Measurements from ENCODE around the gene SCGN. TPM values are rescaled to one million over a fixed set of nuclear protein-coding genes. Genes with fewer than 3 reads are reported as not detected.

Gene SCGN
- total and polyA plus RNA-seq, 2 donors = 0.90 to 2.1 TPM

DNA sequence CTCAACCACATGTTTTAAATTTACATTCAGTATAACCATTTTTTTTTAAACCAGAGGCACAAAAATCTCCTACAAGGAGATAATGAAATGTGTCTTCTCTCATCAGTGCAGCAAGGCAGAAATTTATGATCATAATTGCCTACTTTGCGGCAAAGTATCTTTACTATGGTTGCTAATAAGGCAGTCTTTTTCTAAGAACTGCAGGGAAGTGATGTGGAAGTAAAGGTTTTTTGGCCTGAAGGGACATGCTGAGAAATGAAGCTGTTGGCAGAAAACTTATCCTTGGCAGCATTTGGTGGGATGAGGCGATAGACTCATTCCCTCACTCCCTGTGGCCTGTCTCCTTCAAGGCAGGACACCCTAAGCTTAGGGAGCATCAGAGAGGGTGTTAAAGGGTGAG is 48.7 kb downstream of the SCGN start:
- WGBS = 93% methylated on average over 2 of the region's 2 CpGs

DNA sequence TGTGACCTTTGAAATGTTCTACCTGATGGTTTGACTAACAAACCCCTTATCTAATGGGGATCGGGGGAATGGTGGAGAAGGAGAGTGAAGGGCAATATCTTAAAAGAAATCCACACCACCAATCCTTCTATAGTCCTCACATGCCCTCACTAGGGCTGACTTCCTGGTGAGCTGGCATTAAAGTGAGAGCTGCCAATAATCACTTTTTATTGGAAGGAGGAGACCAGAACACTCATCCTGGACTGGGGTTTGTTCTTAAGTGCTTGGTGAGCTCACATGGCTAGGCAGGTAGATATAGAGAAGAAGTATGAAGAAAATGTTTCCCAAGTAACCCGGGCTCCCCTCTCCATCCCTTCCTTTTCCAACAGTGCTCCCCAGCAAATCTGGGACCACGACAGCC is 49.8 kb downstream of the SCGN start:
- 98% methylated on average over 3 of the region's 3 CpGs for WGBS
- H3K4me1 ChIP-seq (ENCODE audit: control insufficient read depth in 2 of 2, insufficient read depth in 2 of 2, low read length in 2 of 2) = no peaks in the 10 kb centered on the region

More for the DNA sequence above, 48.7 kb downstream of the SCGN start:
- Histone ChIP-seq H3K9me3 (ENCODE audit: control insufficient read depth in 2 of 2, insufficient read depth in 1 of 2, low read length in 1 of 2) (no peaks in the 10 kb centered on the region), H3K27ac (ENCODE audit: low read depth in 1 of 2, low read length in 1 of 2) (no peak overlapping the region), H3K36me3 (ENCODE audit: control insufficient read depth in 2 of 2, insufficient read depth in 2 of 2, low read length in 1 of 2) (no peaks in the 10 kb centered on the region), H3K4me3 (ENCODE audit: low read length in 2 of 2) (no peak overlapping the region), H3K4me1 (ENCODE audit: control insufficient read depth in 2 of 2, insufficient read depth in 2 of 2, low read length in 2 of 2) (no peaks in the 10 kb centered on the region), H3K27me3 (ENCODE audit: control insufficient read depth in 2 of 2, insufficient read depth in 1 of 2, low read length in 1 of 2) (no peaks in the 10 kb centered on the region)
- no peak for DNase-seq (ENCODE audit: low read depth in 6 of 9, low spot score in 9 of 9)

DNA sequence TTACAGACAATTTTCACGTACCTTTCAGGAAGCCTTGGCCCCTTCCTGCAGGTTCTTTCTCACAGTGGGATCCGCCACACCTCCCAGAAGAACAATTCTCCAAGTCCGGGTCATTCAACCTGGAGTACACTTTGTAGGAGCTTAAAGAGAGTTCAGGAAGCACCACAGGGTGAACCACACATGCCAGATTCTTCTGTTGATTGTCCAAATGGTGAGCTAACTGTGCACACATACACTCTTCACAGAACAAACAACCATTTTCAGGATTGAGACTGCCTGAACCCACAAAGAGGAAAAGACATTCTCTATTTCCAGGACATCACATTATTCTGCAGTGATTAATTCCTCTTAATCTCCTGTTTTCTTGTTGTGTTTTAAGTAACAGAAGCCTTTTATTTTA is 51.0 kb downstream of the SCGN start:
- no peak overlapping the region for H3K4me3 ChIP-seq (ENCODE audit: low read length in 2 of 2)
- no peak for DNase-seq (ENCODE audit: low read depth in 6 of 9, low spot score in 9 of 9)
- WGBS = 89% methylated on average over 3 of the region's 3 CpGs
- no peak overlapping the region for H3K27ac ChIP-seq (ENCODE audit: low read depth in 1 of 2, low read length in 1 of 2)
- H3K9me3 ChIP-seq (ENCODE audit: control insufficient read depth in 2 of 2, insufficient read depth in 1 of 2, low read length in 1 of 2) = no peaks in the 10 kb centered on the region
- H3K4me1 ChIP-seq (ENCODE audit: control insufficient read depth in 2 of 2, insufficient read depth in 2 of 2, low read length in 2 of 2) = no peaks in the 10 kb centered on the region
- H3K36me3 ChIP-seq (ENCODE audit: control insufficient read depth in 2 of 2, insufficient read depth in 2 of 2, low read length in 1 of 2) = no peaks in the 10 kb centered on the region
- H3K27me3 ChIP-seq (ENCODE audit: control insufficient read depth in 2 of 2, insufficient read depth in 1 of 2, low read length in 1 of 2) = no peaks in the 10 kb centered on the region

More for the DNA sequence above, 49.8 kb downstream of the SCGN start:
- Histone ChIP-seq H3K27ac (ENCODE audit: low read depth in 1 of 2, low read length in 1 of 2) (no peak overlapping the region), H3K27me3 (ENCODE audit: control insufficient read depth in 2 of 2, insufficient read depth in 1 of 2, low read length in 1 of 2) (no peaks in the 10 kb centered on the region), H3K9me3 (ENCODE audit: control insufficient read depth in 2 of 2, insufficient read depth in 1 of 2, low read length in 1 of 2) (no peaks in the 10 kb centered on the region), H3K36me3 (ENCODE audit: control insufficient read depth in 2 of 2, insufficient read depth in 2 of 2, low read length in 1 of 2) (no peaks in the 10 kb centered on the region), H3K4me3 (ENCODE audit: low read length in 2 of 2) (no peak overlapping the region)
- DNase-seq (ENCODE audit: low read depth in 6 of 9, low spot score in 9 of 9) = no peak

DNA sequence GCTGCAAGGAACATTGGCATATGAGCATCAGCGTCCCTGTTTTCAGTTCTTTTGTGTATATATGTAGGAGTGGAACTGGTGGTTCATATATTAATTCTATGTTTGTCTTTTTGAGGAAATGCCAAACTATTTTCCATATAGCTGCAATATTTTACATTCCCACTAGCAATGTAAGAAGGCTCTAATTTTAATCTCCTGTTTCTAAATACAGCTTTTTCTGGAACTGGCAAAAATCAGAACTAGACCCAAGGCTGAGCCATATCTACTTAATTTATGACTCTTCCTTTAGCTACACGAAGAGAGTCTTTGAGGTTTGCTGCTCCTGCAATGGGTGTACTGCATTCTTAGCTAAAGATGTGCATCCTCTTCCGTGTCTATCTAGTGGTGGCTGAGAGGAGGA is 52.0 kb downstream of the SCGN start:
- WGBS = 71% methylated on average over 3 of the region's 3 CpGs
- no peak overlapping the region for H3K27ac ChIP-seq (ENCODE audit: low read depth in 1 of 2, low read length in 1 of 2)
- H3K36me3 ChIP-seq (ENCODE audit: control insufficient read depth in 2 of 2, insufficient read depth in 2 of 2, low read length in 1 of 2) = no peaks in the 10 kb centered on the region
- DNase-seq (ENCODE audit: low read depth in 6 of 9, low spot score in 9 of 9) = no peak
- H3K4me1 ChIP-seq (ENCODE audit: control insufficient read depth in 2 of 2, insufficient read depth in 2 of 2, low read length in 2 of 2) = no peaks in the 10 kb centered on the region
- no peak overlapping the region for H3K4me3 ChIP-seq (ENCODE audit: low read length in 2 of 2)
- H3K9me3 ChIP-seq (ENCODE audit: control insufficient read depth in 2 of 2, insufficient read depth in 1 of 2, low read length in 1 of 2) = no peaks in the 10 kb centered on the region
- no peaks in the 10 kb centered on the region for H3K27me3 ChIP-seq (ENCODE audit: control insufficient read depth in 2 of 2, insufficient read depth in 1 of 2, low read length in 1 of 2)

- H3K27ac ChIP-seq (ENCODE audit: low read depth in 1 of 2, low read length in 1 of 2) = no peak overlapping the region
- no peak for DNase-seq (ENCODE audit: low read depth in 6 of 9, low spot score in 9 of 9)
- WGBS = 83% methylated on average over 6 of the region's 6 CpGs
- no peaks in the 10 kb centered on the region for H3K27me3 ChIP-seq (ENCODE audit: control insufficient read depth in 2 of 2, insufficient read depth in 1 of 2, low read length in 1 of 2)
- no peaks in the 10 kb centered on the region for H3K9me3 ChIP-seq (ENCODE audit: control insufficient read depth in 2 of 2, insufficient read depth in 1 of 2, low read length in 1 of 2)
- no peaks in the 10 kb centered on the region for H3K36me3 ChIP-seq (ENCODE audit: control insufficient read depth in 2 of 2, insufficient read depth in 2 of 2, low read length in 1 of 2)
- H3K4me3 ChIP-seq (ENCODE audit: low read length in 2 of 2) = no peak overlapping the region
- H3K4me1 ChIP-seq (ENCODE audit: control insufficient read depth in 2 of 2, insufficient read depth in 2 of 2, low read length in 2 of 2) = no peaks in the 10 kb centered on the region
Observed at GRCh38 chr6:25706314-25707014, 54.4 kb downstream of the SCGN start.

GRCh38 chr6:25709761-25710160 is 57.7 kb downstream of the SCGN start:
- 97% methylated on average over 10 of the region's 10 CpGs for WGBS

DNA sequence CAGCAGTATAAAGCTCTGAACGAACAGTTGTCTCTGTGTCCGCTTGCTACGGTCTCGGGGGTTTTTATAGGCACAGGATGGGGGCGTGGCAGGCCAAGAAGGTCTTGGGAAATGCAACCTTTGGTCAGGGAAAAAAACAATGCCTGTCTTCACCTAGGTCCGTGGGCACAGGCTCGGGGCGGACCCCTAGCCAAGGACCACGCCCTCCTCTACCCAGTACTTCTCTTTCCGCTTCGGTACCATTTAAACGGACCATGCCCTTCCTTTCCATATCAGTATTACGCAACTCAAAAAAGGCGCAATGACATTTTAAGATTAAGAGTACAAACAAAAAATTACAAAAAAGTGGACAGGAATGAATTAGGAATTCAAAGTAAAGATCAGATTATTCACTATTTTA is 58.3 kb downstream of the SCGN start:
- Histone ChIP-seq H3K9me3 (ENCODE audit: control insufficient read depth in 2 of 2, insufficient read depth in 1 of 2, low read length in 1 of 2) (no peaks in the 10 kb centered on the region), H3K4me1 (ENCODE audit: control insufficient read depth in 2 of 2, insufficient read depth in 2 of 2, low read length in 2 of 2) (no peaks in the 10 kb centered on the region), H3K27ac (ENCODE audit: low read depth in 1 of 2, low read length in 1 of 2) (no peak overlapping the region), H3K36me3 (ENCODE audit: control insufficient read depth in 2 of 2, insufficient read depth in 2 of 2, low read length in 1 of 2) (no peaks in the 10 kb centered on the region), H3K27me3 (ENCODE audit: control insufficient read depth in 2 of 2, insufficient read depth in 1 of 2, low read length in 1 of 2) (no peaks in the 10 kb centered on the region), H3K4me3 (ENCODE audit: low read length in 2 of 2) (no peak overlapping the region)
- DNase-seq (ENCODE audit: low read depth in 6 of 9, low spot score in 9 of 9) = no peak
- 89% methylated on average over 14 of the region's 14 CpGs for WGBS

More at GRCh38 chr6:25709761-25710160, 57.7 kb downstream of the SCGN start:
- no peaks in the 10 kb centered on the region for H3K9me3 ChIP-seq (ENCODE audit: control insufficient read depth in 2 of 2, insufficient read depth in 1 of 2, low read length in 1 of 2)
- H3K27ac ChIP-seq (ENCODE audit: low read depth in 1 of 2, low read length in 1 of 2) = no peak overlapping the region
- no peaks in the 10 kb centered on the region for H3K27me3 ChIP-seq (ENCODE audit: control insufficient read depth in 2 of 2, insufficient read depth in 1 of 2, low read length in 1 of 2)
- no peak for DNase-seq (ENCODE audit: low read depth in 6 of 9, low spot score in 9 of 9)
- H3K36me3 ChIP-seq (ENCODE audit: control insufficient read depth in 2 of 2, insufficient read depth in 2 of 2, low read length in 1 of 2) = no peaks in the 10 kb centered on the region
- H3K4me1 ChIP-seq (ENCODE audit: control insufficient read depth in 2 of 2, insufficient read depth in 2 of 2, low read length in 2 of 2) = no peaks in the 10 kb centered on the region
- H3K4me3 ChIP-seq (ENCODE audit: low read length in 2 of 2) = no peak overlapping the region

DNA sequence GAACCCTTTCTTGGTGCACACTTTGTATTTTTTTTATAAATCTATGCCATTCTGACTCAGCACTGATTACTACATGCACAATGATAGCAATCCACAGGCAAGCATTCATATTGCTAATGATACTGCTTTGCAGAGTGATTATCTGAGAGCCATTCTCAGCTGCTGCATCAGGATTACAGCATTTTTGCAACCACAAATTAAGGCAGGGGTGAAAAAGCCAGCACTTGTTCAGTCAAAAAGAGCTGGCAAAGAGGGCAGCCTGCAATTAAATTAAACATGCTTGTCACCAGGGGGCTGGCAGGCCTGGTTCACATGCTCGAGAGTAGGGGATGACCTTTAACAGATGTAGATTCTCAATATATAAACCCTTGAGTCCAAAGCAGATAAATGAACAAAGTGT is 61.8 kb downstream of the SCGN start:
- Histone ChIP-seq H3K27ac (ENCODE audit: low read depth in 1 of 2, low read length in 1 of 2) (no peak overlapping the region), H3K4me3 (ENCODE audit: low read length in 2 of 2) (no peak overlapping the region), H3K4me1 (ENCODE audit: control insufficient read depth in 2 of 2, insufficient read depth in 2 of 2, low read length in 2 of 2) (no peaks in the 10 kb centered on the region), H3K36me3 (ENCODE audit: control insufficient read depth in 2 of 2, insufficient read depth in 2 of 2, low read length in 1 of 2) (no peaks in the 10 kb centered on the region), H3K27me3 (ENCODE audit: control insufficient read depth in 2 of 2, insufficient read depth in 1 of 2, low read length in 1 of 2) (no peaks in the 10 kb centered on the region), H3K9me3 (ENCODE audit: control insufficient read depth in 2 of 2, insufficient read depth in 1 of 2, low read length in 1 of 2) (no peaks in the 10 kb centered on the region)
- 98% methylated on average over 1 of the region's 1 CpG for WGBS
- no peak for DNase-seq (ENCODE audit: low read depth in 6 of 9, low spot score in 9 of 9)

GRCh38 chr6:25714765-25715164 is 62.8 kb downstream of the SCGN start:
- DNase-seq (ENCODE audit: low read depth in 6 of 9, low spot score in 9 of 9) = no peak
- 51% methylated on average over 3 of the region's 3 CpGs for WGBS
- no peaks in the 10 kb centered on the region for H3K36me3 ChIP-seq (ENCODE audit: control insufficient read depth in 2 of 2, insufficient read depth in 2 of 2, low read length in 1 of 2)
- H3K27me3 ChIP-seq (ENCODE audit: control insufficient read depth in 2 of 2, insufficient read depth in 1 of 2, low read length in 1 of 2) = no peaks in the 10 kb centered on the region
- no peaks in the 10 kb centered on the region for H3K4me1 ChIP-seq (ENCODE audit: control insufficient read depth in 2 of 2, insufficient read depth in 2 of 2, low read length in 2 of 2)
- no peaks in the 10 kb centered on the region for H3K9me3 ChIP-seq (ENCODE audit: control insufficient read depth in 2 of 2, insufficient read depth in 1 of 2, low read length in 1 of 2)
- H3K4me3 ChIP-seq (ENCODE audit: low read length in 2 of 2) = no peak overlapping the region
- H3K27ac ChIP-seq (ENCODE audit: low read depth in 1 of 2, low read length in 1 of 2) = no peak overlapping the region

Data from thymus (tissue), 11 donors.